Measurements from ENCODE around the gene ENTPD7.
"Not testable (repeated sequence)": the region's sequence is repeated elsewhere in the genome, so short reads cannot be mapped to it uniquely, and the experiment has no call there.

The ENTPD7 gene

DNA sequence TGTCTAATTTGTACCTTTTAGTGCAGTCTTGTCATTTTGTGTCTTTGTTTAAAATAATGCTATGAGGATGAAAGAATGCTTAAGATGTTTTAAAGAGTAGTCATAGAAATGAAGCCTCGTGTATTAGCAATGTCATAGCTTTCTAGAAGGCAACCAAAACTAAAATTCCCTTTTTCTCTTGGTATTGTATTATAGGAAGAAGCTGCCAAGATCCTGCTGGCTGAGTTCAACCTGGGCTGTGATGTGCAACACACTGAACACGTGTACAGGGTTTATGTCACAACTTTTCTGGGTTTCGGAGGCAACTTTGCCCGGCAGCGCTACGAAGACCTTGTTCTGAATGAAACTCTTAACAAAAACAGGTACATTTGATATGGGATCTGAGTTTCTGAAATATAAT, 36.5 kb downstream of the ENTPD7 start:
- no peak for DNase-seq

- DNase-seq, result no peak
Measured at GRCh38 chr10:99698504-99699080, 39.3 kb downstream of the ENTPD7 start.

DNA sequence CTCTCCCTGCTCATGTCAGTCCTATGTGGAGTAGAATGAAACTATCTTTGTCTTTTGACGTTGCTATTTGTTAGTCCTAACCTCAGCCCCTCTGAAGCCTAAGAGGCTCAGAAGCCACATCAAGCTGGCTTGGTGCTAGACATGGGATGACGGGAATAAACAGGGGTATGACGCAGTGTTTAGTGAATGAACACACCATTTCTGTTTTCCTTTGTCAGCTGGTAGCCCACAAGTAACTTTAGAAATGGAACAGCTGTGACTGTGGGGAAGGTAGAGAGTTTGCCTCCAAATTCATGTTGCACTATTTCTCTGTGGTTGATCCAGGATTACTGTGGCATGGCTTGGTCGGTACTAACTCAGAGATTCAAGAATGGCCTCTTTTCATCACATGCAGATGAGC, 41.3 kb downstream of the ENTPD7 start:
- DNase-seq, result no peak

DNA sequence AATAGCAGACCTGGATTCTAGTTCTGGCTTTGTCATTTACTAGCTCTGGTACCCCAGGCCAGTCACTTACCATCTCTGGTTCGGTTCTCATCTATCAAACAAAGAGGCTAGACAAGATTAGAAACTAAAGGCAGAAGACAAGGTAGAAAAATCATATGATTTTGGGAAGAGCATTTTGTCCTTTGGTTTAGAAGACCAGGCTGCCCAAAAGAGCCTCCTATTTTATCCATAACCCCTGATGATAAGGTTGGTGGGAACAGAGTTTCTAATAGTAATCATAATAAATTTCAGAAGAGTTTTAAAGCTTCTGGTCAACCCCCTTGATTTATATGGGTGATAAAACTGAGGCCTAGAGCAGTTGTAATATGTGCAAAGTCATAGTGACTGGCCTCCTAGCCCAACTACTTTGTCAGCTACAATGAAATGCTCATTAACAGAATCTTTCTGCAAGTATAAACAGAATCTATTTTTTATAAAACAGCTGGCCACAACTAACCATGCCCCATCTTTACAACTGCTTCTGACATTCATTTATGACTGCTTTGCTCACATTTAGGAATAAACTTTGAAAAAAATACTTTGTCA, 49.2 kb downstream of the ENTPD7 start:
- no peak for DNase-seq

DNA sequence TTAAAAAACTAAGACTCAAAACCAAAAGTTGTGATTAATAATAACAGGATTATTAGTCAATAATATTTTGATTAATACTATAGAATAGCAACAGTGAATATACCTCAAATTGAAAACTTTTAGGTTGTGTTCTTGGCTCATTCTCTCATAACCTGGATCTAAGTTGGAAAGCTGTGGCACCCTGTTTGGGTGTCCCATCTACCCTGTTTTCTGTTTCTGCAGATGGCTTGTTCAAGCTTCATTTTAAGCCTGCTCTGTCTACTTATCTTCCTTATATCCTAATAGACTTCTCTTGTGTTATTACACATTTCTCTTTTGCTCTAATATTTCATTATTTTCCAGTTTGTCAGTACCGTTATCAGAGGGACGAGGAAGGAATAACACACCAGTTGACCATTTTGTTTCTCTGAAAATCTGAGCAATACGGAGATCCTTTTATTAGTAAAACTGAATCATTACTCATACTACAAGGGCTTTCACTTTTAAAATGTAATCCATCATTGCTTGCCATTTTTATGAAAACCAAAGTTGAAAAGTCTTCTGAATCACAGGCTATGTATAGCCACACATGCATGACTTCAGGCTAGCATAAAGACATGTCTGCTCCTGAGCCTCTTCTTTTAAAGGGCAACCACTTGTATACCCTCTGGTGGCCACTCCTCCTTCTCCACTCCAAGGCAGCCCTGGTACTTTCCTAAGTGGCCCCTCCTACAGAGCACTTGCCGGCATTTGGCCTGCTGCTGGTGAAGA, 50.3 kb downstream of the ENTPD7 start:
- DNase-seq, result peak; percentile 55

DNA sequence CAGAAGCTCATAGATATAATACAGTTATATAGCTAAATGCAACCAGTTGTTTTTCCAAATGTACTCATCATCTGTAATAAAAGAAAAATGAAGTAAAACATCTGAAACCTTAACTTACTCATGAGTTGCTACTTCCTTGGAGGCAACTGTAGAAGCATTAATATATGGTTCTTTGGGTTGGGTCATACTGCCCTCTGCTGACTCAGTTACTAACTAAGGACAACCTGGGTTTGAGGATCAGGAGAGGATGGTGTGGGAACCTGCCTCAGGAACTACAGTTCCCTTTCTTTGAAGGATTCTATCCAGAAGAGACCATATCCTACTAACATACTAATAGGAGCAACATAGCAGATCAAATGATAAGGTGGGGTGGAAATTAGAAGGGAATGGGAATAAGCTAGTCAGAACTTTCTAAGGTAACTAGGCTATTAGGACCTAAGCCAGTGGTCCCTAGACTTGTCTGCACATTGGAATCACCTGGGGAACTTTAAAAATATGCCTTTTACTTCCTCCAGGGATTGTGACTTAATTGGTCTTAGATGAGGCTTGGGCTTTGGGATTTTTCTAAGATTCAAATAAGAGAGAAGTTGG, 51.9 kb downstream of the ENTPD7 start:
- no peak for DNase-seq

- no peak for DNase-seq
Measured at GRCh38 chr10:99714446-99714845, 55.1 kb downstream of the ENTPD7 start.

DNA sequence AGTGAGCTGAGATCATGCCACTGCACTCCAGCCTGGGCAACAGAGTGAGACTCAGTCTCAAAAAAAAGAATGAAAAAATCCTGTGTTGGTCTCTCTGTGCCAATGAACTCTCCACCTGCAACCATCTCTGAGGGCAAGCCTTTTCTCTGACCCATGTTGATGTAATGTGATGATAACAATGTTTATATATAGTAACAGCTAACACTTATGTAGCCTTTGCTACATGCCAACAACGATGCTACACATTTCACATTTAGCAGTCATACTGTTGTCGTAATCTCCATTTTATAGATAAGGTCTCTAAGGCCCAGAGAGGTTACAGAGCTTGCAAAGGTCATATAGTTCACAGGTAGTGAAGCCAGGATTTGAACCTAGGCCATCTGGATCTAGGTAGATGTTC, 61.1 kb downstream of the ENTPD7 start:
- no peak for DNase-seq

DNA sequence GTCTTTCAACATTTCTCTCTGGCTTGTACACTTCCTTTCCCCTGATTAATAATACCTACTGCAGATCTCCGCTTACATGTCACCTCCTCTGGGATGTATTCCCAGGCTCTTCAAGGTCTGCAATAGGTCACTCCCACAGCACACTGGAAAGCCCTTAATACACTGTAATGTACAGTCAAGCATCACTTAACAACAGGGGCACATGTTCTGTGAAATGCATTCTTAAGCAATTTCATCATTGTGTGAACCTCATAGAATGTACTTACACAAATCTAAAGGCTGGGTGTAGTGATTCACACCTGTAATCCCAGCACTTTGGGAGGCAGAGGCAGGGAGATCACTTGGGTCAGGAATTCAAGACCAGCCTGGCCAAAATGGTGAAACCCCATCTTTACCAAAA, 70.7 kb downstream of the ENTPD7 start:
- DNase-seq, result no peak

DNA sequence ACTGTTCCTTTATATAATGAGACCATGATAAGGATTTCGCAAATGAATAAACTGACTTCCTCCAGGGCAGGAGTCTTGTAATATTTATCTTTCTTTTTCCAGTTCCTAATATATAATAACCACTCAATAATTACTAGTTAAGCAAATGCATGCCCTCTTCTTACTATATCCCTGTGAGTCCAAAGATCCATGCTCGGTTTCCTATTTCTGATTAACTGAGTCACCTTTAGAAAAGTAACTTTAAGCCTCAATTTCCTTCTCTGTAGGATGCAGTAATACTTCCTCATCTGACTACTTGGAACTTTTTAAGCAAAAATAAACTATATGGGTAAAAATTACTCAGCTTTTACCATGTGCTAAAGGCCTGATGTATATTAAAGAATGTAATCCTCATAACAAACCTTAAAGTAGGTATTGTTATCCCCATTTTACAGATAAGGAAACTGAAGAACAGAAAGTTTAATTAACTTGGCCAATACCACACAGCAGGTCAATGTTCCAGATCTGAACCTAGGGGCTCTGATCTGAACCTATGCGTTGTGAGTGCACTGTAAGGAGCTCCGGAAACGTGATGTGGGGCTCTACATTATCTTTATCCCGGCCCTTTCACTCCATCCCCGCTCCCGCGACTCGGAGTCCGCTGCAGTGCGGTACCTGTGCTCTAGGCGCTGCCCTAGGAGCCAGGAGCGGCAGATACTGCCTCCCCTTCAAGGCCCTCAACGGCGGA, 72.2 kb downstream of the ENTPD7 start:
- DNase-seq, result no peak

DNA sequence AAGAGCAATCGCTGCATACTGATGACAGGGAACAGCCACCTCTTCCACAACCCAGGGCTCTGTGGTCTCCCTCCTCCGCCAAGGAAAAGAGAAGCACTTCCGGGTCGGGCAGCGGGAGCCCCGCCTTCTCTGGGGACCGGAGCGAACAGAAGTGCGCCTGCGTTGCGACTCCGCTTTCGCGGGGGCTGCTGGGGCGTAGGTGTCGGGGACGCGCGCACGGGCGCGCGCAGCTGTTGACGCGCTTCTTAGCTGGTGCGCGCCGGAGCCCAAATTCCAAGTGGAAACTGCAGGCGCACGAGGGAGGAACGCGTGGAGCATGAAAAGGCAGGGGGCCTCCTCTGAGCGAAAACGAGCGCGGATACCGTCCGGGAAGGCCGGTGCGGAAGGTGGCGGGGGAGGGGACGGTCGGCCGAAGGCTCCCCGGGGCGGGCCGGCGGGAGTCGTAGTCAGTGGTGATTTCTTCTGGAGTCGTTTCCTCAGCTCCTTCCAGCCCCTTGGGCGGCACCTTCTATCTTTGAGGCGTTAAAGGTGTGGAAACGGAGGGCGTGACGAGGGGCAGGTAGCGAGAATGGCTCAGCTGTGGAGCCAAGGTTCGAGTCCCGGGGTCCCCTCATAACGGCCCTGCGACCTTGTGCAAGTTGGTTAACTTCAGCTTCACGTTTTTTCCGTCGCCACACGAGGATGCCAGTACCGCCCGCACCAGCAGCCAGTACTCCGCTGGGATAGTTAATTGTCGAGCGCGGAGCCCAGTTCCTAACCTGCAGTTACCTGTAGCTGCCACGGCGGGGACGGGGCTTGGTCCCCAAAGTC, 72.9 kb downstream of the ENTPD7 start, which contains the start of the genes COX15 and CUTC:
TSS of gene COX15 (minus strand) at position 95 of the 810 bp plus-strand sequence. CDS start at position 17, 78 bp downstream.
TSS of gene CUTC (plus strand) at position 202 of the 810 bp plus-strand sequence. CDS start at position 317, 115 bp downstream.
- DNase-seq, result peak; percentile 95

- no peak for DNase-seq
Measured at GRCh38 chr10:99733366-99733765, 74.1 kb downstream of the ENTPD7 start.

DNA sequence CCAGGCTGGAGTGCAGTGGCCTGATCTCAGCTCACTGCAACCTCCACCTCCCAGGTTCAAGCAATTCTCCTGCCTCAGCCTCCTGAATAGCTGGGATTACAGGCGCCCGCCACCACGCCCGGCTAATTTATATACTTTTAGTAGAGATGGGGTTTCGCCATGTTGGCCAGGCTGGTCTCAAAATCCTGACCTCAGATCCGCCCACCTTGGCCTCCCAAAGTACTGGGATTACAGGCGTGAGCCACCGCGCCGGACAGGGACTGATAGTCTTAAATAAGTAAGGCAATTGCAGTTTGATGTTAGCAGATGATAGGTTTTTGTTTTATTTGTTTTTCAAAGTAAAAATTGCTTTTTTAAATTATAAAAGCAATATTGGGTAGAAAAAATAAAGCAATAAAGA, 74.8 kb downstream of the ENTPD7 start:
- not testable (repeated sequence) for DNase-seq

DNA sequence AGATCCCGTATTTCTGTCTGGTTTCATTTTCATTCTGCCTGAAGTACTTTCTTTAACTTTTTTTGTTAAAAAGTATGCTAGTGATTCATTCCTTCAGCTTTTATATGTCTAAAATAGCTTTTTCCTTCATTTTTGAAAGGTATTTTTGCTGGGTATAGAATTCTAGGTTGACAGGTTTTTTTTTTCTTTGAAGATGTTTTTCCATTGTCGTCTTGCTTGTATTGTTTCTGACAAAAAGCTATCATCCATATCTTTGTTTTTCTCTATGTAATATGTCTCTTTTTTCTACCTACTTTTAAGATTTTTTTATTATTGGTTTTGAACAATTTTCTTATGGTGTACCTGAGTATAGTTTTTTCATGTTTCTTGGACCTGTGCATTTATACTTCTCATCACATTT, 81.0 kb downstream of the ENTPD7 start:
- no peak for DNase-seq

GRCh38 chr10:99740933-99741559, 81.7 kb downstream of the ENTPD7 start:
- no peak for DNase-seq

DNA sequence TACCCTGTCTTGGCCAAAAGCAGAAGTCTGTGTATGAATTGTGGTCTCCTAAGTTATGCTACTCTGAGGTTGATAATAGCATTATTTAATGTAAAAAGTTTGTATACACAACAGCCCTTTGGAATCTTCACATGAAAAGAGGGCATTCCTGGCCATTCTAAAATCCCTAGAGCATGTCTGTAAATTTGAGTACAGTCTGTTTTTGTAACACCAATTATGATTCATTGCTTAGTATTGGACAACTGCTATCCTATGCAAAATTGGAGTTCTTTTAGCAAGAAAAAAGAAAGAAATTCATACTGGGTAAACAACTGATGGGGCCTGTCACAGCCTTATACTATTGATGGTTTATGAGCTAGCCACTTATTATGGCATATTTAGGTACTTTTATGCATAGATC, 82.9 kb downstream of the ENTPD7 start:
- DNase-seq, result no peak

DNA sequence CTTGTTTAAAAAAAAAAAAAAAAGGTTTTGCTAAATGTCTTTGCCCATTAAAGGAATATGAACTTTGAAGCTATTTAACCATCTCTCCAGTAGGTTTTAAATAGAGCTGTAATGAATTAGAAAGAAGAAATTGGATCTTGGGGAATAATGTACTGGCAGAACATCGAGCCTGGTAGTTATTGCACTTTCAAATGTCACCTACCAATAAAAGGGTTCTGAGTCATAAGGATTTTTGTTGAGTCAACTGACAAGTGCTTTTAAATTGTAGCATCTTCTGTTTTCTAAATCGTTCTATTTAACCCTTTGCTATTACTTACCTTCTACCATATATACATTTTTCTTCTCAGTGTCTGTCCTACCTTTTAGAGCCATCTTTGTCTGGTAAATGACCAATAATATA, 83.4 kb downstream of the ENTPD7 start:
- no peak for DNase-seq

GRCh38 chr10:99743841-99744240, 84.5 kb downstream of the ENTPD7 start:
- DNase-seq, result no peak

- not testable (repeated sequence) for DNase-seq
Measured at GRCh38 chr10:99746166-99746565, 86.9 kb downstream of the ENTPD7 start.

DNA sequence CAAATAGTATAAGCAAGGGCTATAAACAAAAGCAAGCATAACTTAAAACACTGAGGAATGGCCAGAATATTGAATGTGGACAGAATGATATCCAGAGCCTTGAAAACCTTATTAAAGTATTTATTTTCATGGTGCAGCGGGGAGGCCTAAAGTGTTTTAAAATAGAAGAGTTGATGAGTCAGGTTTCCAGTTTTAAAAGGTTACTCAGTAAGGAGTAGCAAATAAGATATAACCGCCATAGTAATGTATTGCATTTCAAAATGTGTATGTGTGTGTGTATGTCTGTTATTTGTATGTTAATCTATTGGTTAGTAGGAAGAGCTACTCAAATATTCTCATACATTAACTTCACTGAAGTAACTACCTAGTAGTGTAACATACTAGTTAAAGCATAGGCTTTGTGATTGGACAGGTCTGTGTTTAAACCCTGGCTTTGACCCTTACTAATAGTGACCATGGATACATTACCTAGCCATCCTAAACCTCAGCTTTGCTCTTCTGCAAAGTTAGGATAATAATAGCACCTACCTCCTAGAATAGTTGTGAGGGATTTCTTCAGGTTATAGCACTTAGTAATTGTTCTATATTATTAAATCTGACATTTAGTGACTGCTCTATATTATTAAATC, 89.6 kb downstream of the ENTPD7 start:
- DNase-seq, result no peak

GRCh38 chr10:99750641-99751040, 91.3 kb downstream of the ENTPD7 start:
- DNase-seq, result no peak
